HepG2 (cell line): ENCODE data around the gene COX7A1. TPM values are rescaled to one million over a fixed set of nuclear protein-coding genes. Genes with fewer than 3 reads are reported as not detected.
A peak's percentile ranks its signal among the peaks of the same experiment; 100 is the strongest.

Source experiments
- BCL6 ChIP-seq: IDR thresholded peaks from 2 replicates; pipeline ENCODE4 v1.6.1; 2016; ENCODE audit warnings: missing genetic modification reagents, missing compliant biosample characterization
- CENPX ChIP-seq: sonication (generic); formaldehyde crosslinking; IDR thresholded peaks from 2 replicates; pipeline ENCODE4 v1.9.0; 2021; ENCODE audit warnings: mild to moderate bottlenecking, missing genetic modification reagents, moderate library complexity
- FOSL2 ChIP-seq: sonication (generic); formaldehyde crosslinking; IDR thresholded peaks from 2 replicates; pipeline ENCODE4 v1.4.0; 2020; ENCODE audit warnings: missing genetic modification reagents
- FOXC1 ChIP-seq: sonication (generic); formaldehyde crosslinking; IDR thresholded peaks from 2 replicates; pipeline ENCODE4 v1.8.0; 2022; ENCODE audit warnings: mild to moderate bottlenecking, missing genetic modification reagents, borderline replicate concordance
- IRF9 ChIP-seq: sonication (generic); formaldehyde crosslinking; IDR thresholded peaks from 2 replicates; pipeline ENCODE4 v1.8.0; 2022; ENCODE audit warnings: missing genetic modification reagents, mild to moderate bottlenecking, borderline replicate concordance
- KAT8 ChIP-seq: IDR thresholded peaks from 2 replicates; pipeline ENCODE4 v1.6.1; 2016; ENCODE audit warnings: missing genetic modification reagents, missing compliant biosample characterization
- PHB2 ChIP-seq: fragments of 450-650 bp; IDR thresholded peaks from 2 replicates; pipeline ENCODE4 v1.6.1; 2018; ENCODE audit not compliant: partially characterized antibody
- PHF20 ChIP-seq: sonication (generic); formaldehyde crosslinking; IDR thresholded peaks from 2 replicates; pipeline ENCODE4 v1.5.0; 2020; ENCODE audit warnings: mild to moderate bottlenecking, missing genetic modification reagents
- PHF8 ChIP-seq: sonication (generic); formaldehyde crosslinking; IDR thresholded peaks from 2 replicates; pipeline ENCODE4 v1.5.0; 2020; ENCODE audit warnings: missing genetic modification reagents
- PPARG ChIP-seq: conservative IDR thresholded peaks from 2 replicates; pipeline ENCODE4 v1.6.1; 2016; ENCODE audit warnings: missing biosample characterization, missing genetic modification reagents
- SMAD3 ChIP-seq: sonication (generic); formaldehyde crosslinking; IDR thresholded peaks from 2 replicates; pipeline ENCODE4 v1.4.0; 2020; ENCODE audit warnings: missing genetic modification reagents
- TAF1 ChIP-seq: sonication (generic); formaldehyde crosslinking; IDR thresholded peaks from 2 replicates; pipeline ENCODE4 v1.4.0; 2020; ENCODE audit warnings: missing genetic modification reagents
- ZBTB46 ChIP-seq: sonication (generic); formaldehyde crosslinking; IDR thresholded peaks from 2 replicates; pipeline ENCODE4 v1.4.0; 2020; ENCODE audit warnings: mild to moderate bottlenecking, missing genetic modification reagents, borderline replicate concordance
- ZFP41 ChIP-seq: sonication (generic); formaldehyde crosslinking; IDR thresholded peaks from 2 replicates; pipeline ENCODE4 v1.4.0; 2020; ENCODE audit warnings: mild to moderate bottlenecking, missing genetic modification reagents, borderline replicate concordance
- ZFP91 ChIP-seq: sonication (generic); formaldehyde crosslinking; IDR thresholded peaks from 2 replicates; pipeline ENCODE4 v1.9.0; 2022; ENCODE audit warnings: missing genetic modification reagents, mild to moderate bottlenecking, borderline replicate concordance
- ZNF180 ChIP-seq: sonication (generic); formaldehyde crosslinking; IDR thresholded peaks from 2 replicates; pipeline ENCODE4 v1.4.0; 2020; ENCODE audit warnings: low read depth, missing genetic modification reagents, borderline replicate concordance
- ZNF263 ChIP-seq: sonication (generic); formaldehyde crosslinking; IDR thresholded peaks from 2 replicates; pipeline ENCODE4 v1.4.0; 2020; ENCODE audit warnings: missing genetic modification reagents
- ZNF414 ChIP-seq: sonication (generic); formaldehyde crosslinking; IDR thresholded peaks from 2 replicates; pipeline ENCODE4 v1.5.0; 2020; ENCODE audit warnings: missing genetic modification reagents
- ZNF446 ChIP-seq: sonication (generic); formaldehyde crosslinking; IDR thresholded peaks from 2 replicates; pipeline ENCODE4 v1.5.0; 2020; ENCODE audit warnings: mild to moderate bottlenecking, missing genetic modification reagents
- ZNF687 ChIP-seq: sonication (generic); formaldehyde crosslinking; IDR thresholded peaks from 2 replicates; pipeline ENCODE4 v1.5.1; 2020; ENCODE audit warnings: mild to moderate bottlenecking, missing genetic modification reagents, moderate library complexity
- ZNF790 ChIP-seq: sonication (generic); formaldehyde crosslinking; IDR thresholded peaks from 2 replicates; pipeline ENCODE4 v1.8.0; 2022; ENCODE audit warnings: missing genetic modification reagents, mild to moderate bottlenecking, borderline replicate concordance
- polyA plus RNA-seq, 8 experiments: library from polyadenylated mRNA; depleted of rRNA in 3 of 8; stranded (reverse) in 7 of 8; unstranded in 1 of 8; fragments of >200 nt; fragmentation: Illumina TruSeq in 4 of 8; extraction: Trizol in 4 of 8; gene quantifications; 2 replicates each; pipeline versions ENCODE4 v1.2.1 to v1.2.3, GENCODE V29; 2011 to 2016; ENCODE audit warnings: low read depth in 4 of 8, missing spikeins in 1 of 8, mixed read lengths in 1 of 8; ENCODE audit not compliant: insufficient read depth in 1 of 8
- total RNA-seq, 5 experiments: library from RNA; depleted of rRNA; stranded (reverse); fragments of >200 nt; fragmentation: Illumina TruSeq; extraction: Trizol; gene quantifications; 2 replicates each; pipeline ENCODE4 v1.2.3, GENCODE V29; 2016; ENCODE audit warnings: low read depth in 1 of 5

Gene COX7A1
- total and polyA plus RNA-seq, 2 of the 13 experiments (the other 11 are each of a cell fraction or from before 2014, with no cell fraction given) = not detected

- TF ChIP-seq ZFP91 (CRISPR knock-in tag) (peak; percentile 86), ZNF446 (CRISPR knock-in tag) (peak; percentile 68; the same call in 1 of the 2 replicates), CENPX (CRISPR knock-in tag) (no peak), PHB2 (no peak), ZBTB46 (CRISPR knock-in tag) (no peak), ZNF790 (CRISPR knock-in tag) (peak; percentile 84; the same call in 1 of the 2 replicates), TAF1 (CRISPR knock-in tag) (peak; percentile 55), ZFP41 (peak; percentile 89; the same call in 1 of the 2 replicates), BCL6 (CRISPR knock-in tag) (peak; percentile 68), FOSL2 (CRISPR knock-in tag) (peak; percentile 48), ZNF263 (CRISPR knock-in tag) (peak; percentile 71; the same call in 1 of the 2 replicates), IRF9 (CRISPR knock-in tag) (peak; percentile 64; the same call in 1 of the 2 replicates), ZNF687 (CRISPR knock-in tag) (peak; percentile 99), PHF8 (CRISPR knock-in tag) (peak; percentile 65), KAT8 (CRISPR knock-in tag) (peak; percentile 92), PPARG (peak; percentile 69), PHF20 (CRISPR knock-in tag) (peak; percentile 85), ZNF414 (no peak), ZNF180 (no peak), SMAD3 (CRISPR knock-in tag) (no peak), FOXC1 (CRISPR knock-in tag) (peak; percentile 70; the same call in 1 of the 2 replicates)
These were observed 37.4 kb downstream of the COX7A1 start, which contains the start of gene POLR2I (continued) for GRCh38 chr19:36114721-36115452.
